ENCODE measurements around the gene TMEM170A.
A peak's percentile ranks its signal among the peaks of the same experiment; 100 is the strongest.
"Not testable (repeated sequence)": the region's sequence is repeated elsewhere in the genome, so short reads cannot be mapped to it uniquely, and the experiment has no call there.

The TMEM170A gene

GRCh38 chr16:75446416-75446815, 18.1 kb downstream of the TMEM170A start:
- DNase-seq: no peak

GRCh38 chr16:75445298-75445697, 19.2 kb downstream of the TMEM170A start:
- no peak for DNase-seq

DNA sequence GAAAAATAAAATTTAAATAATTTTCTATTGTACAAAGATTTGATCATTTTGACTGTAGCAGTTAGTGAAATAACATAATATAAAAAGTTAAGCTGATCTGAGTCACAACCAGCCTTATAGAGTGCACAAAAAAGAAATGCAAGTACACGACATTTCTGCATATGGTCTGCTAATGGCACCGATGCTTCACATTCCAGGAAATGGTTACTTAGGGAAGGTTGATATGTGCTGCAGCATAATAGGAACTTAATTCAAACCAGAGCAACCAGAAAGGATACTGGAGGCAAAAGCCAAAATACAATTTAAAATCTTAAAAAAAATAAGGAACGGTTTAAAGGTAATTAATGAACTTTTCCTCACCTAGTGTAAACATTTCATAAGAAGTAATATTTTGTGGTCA, 21.2 kb downstream of the TMEM170A start:
- no peak for DNase-seq

DNA sequence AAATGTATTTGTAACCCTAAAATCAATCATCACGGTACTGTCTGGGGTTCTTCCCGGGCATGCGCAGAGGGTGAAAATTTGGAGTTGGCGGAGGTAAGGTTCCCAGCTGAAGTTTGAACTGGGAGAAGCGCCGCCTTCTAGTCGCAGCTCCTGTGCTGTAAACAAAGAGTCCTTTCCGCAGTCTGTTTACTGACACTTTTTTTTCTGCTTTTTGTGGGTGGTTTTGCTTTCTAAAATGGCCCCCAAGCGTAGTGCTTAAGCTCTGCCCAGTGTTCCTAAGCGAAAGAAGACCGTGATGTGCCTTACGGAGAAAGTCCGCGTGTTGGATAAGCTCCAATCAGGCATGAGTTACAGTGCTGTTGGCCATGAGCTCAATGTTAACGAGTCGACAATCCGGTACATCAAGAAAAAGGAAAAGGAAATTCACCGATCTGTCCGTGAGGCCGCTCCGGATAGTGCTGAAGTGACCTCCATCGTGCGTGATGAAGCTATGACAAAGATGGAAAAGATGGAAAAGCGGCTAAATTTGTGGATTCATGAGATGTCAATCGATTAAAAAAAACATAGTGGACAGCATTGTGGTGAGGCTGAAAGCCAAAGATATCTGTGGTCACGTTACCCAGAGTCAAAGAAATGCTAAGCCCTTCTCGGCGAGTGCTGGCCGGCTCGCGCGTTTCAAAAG, 30.6 kb downstream of the TMEM170A start:
- DNase-seq: peak; percentile 84

DNA sequence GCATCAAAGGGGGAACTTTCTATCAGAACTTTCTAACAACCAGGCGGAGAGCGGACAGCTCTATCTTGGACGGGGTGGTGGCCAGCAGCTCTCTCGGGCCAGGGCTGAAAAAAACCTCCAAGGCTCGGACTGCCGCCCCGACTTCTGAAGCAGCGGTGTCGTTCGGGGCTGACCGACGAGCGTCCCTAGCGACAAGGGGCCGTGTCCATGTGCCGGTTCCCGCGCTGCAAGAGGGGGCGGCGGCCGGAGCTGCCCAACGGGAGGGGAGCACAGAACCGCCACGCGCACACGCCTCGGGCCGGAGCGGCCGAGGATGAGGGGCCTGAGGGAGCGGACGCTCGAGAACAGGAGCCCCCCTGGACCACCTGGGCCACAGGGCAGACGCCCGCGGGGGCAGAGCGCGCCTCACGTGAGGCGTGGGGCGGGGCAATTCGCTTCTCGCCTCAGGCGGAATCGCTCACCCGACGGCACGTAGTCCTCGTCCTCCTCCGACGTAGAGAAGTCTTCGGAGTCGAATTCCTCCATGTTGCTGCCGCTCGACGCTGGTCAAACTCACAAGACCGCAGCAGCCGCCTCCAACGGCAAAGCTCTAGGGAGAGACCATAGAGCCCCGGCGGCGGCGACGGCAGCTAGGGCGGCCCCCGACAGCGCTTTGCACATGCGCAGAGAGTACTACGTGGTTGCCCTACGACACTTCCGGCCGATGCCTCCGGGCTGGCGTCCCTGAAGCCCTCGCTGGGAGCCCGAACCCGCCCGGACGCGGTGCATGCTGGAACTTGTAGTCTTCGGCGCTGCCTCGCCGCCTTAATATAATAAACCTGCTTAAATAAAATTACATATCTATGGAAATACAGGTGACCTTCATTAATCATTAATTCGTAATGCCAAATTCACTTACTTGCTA, 31.4 kb downstream of the TMEM170A start, which contains the start of gene CFDP1:
Gene CFDP1 (minus strand): TSS at position 676 of the 904 bp plus-strand sequence. CDS start 151 bp downstream, at position 525.
- DNase-seq: peak; percentile 86

- DNase-seq: no peak
Measured at GRCh38 chr16:75429621-75430403, 34.7 kb downstream of the TMEM170A start.

DNA sequence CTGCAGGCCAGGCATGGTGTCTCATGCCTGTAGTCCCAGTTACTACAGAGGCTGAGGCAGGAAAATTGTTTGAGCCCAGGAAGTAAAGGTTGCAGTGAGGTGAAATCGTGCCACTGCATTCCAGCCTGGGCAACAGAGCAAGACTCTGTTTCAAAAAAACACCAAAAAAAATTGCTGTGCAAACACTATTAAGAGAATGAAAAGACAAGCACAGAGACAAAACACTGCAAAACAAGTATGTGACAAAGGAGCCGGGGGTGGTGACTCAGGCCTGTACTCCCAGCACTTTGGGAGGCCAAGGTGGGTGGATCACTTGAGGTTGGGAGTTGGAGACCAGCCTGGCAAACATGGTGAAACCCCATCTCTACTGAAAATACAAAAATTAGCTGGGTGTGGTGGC, 38.0 kb downstream of the TMEM170A start:
- not testable (repeated sequence) for DNase-seq

DNA sequence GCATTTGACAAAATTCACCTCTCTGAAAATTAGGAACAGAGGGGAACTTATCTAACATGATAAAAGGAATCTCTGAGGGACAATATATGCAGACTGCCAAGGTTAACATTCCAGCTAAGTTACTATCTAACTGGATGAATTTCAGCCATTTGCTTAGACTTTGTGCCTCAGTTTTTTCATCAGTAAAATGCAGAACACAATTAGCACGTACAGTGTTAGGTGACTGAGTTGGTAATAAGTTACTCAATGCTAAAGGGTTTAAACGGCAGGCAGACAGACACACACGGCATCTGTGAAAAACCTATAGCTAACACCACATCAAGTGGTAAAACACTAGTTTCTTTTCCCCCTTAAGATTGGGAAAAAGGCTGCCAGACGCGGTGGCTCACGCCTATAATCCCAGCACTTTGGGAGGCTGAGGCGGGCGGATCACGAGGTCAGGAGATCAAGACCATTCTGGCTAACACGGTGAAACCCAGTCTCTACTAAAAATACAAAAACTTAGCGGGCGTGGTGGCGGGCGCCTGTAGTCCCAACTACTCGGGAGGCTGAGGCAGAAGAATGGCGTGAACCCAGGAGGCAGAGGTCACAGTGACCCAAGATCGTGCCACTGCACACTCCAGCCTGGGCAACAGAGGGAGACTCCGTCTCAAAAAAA, 40.3 kb downstream of the TMEM170A start:
- DNase-seq: not testable (repeated sequence)

DNA sequence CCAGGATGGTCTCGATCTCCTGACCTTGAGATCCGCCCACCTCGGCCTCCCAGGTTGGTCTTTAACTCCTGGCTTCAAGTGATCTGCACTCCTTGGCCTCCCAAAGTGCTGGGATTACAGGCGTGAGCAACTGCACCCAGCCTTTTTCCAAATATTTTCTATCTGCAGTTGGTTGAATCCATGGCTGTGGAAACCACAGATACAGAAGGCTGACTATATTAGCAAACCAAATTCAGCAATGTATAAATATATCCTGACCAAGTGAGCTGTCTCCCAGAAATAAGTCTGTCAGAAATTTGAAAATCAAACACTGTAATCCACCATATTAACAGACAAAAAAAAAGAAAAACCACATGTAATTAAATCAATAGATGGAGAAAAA, 40.8 kb downstream of the TMEM170A start:
- no peak for DNase-seq

DNA sequence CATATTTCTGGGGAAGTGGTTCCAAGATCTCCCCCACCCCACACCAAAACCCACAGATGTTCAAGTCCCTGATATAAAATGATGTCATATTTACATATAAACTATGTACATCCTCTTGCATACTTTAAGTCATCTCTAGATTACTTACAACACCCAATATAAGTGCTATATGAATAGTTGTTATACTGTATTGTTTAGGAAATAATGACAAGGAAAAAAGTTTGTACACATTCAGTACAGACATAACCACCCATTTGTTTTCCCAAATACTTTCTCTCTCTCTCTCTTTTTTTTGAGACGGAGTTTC, 42.7 kb downstream of the TMEM170A start:
- DNase-seq: no peak

GRCh38 chr16:75420987-75421819, 43.3 kb downstream of the TMEM170A start:
- DNase-seq: no peak

DNA sequence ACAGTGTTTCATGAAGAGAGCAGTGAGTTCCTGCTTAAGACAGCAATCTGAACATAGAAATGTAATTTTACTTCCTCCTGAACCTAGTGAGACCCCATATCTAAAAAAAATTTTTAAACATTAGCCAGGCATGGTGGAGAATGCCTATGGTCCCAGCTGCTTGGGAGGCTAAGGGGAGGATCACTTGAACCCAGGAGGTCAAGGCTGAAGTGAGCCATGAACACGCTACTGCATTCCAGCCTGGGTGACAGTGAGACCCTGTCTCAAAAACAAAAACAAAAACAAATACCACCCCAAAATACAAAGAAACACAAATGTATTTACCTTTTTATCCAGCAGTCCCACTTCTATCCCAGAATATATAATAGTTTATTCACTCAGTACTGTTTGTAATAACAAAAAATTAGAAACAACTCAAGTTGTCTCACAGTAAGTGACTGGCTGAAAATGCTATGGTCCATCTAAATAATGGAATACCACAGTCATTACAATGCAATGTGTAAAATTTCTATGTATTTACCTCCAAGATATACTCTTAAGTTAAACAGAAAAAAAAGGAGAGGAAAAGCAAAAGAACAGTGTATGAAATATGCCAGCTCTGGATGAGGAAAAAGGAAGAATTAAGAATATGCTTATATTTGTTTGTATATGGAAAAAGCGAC, 47.5 kb downstream of the TMEM170A start:
- no peak for DNase-seq

- no peak for DNase-seq
Measured at GRCh38 chr16:75415169-75415905, 49.2 kb downstream of the TMEM170A start.

DNA sequence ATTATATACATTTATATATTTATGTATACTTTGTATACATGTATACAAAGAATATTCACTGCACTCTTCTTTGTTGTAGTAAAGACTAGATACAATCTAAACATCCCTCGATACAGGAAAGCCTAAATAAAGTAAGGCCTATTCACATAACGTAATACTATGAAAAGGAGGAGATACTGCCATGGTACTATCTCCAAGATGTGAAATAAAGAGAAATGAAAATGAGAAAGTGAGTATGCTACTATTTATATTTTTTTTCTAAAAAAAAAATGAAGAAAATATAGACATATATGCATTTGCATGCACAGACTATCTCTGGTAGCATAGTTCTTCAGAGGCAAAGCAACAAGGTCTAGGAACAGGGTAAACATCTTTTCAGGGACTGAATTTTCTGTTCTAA, 50.5 kb downstream of the TMEM170A start:
- DNase-seq: no peak

GRCh38 chr16:75406943-75407342, 57.5 kb downstream of the TMEM170A start:
- no peak for DNase-seq

GRCh38 chr16:75402821-75403475, 61.5 kb downstream of the TMEM170A start:
- peak; percentile 29 for DNase-seq

- no peak for DNase-seq
Measured at GRCh38 chr16:75402159-75402820, 62.2 kb downstream of the TMEM170A start.

- no peak for DNase-seq
Measured at GRCh38 chr16:75401691-75402090, 62.8 kb downstream of the TMEM170A start.

GRCh38 chr16:75398333-75398732, 66.2 kb downstream of the TMEM170A start:
- DNase-seq: no peak

GRCh38 chr16:75394941-75395340, 69.5 kb downstream of the TMEM170A start:
- DNase-seq: no peak
